NCI-H1694 (cell line): Measurements from ENCODE around the gene ZNF124.
"Not testable (repeated sequence)": the region's sequence is repeated elsewhere in the genome, so short reads cannot be mapped to it uniquely, and the experiment has no call there.

Experiments used
- DNase-seq: peaks from one replicate; lab custom pipeline; 2025; lab: John Stamatoyannopoulos, UW

Gene ZNF124

GRCh38 chr1:247171875-247172563 lies at the start of gene ZNF124:
TSS of gene ZNF124 (minus strand) at chr1:247172020. CDS start at chr1:247171877, 143 bp downstream.
- DNase-seq, result not testable (repeated sequence)

GRCh38 chr1:247220280-247220679 lies 48.5 kb upstream of the ZNF124 start:
- not testable (repeated sequence) for DNase-seq

DNA sequence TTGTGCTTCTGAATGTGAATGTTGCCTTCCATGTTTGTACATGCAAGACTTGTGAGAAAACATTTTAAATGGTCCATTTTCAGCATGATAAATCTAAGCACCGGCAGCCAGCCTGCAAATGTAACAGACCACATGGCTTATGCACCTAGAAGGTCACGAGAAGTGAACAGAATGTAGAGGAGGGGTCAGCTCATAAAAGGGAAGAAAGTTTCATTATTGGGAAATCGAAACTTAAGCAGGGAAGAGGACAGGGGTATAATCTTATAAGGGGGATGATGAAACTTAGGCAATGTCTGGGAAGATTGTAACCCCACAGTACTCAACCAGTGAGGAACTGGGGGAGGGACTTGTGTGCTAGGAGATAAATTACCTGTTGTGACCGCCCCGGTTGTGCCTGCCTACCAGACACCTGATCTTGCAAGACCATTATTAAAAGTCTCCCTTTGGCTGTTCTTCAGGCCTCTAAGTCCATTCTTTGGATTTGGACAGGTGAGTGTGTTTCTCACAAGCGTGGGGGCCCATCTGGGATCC lies 46.4 kb upstream of the ZNF124 start:
- no peak for DNase-seq

- no peak for DNase-seq
Observed at GRCh38 chr1:247216261-247216660, 44.4 kb upstream of the ZNF124 start.

- DNase-seq, result no peak
Observed at GRCh38 chr1:247212627-247213617, 41.1 kb upstream of the ZNF124 start.

DNA sequence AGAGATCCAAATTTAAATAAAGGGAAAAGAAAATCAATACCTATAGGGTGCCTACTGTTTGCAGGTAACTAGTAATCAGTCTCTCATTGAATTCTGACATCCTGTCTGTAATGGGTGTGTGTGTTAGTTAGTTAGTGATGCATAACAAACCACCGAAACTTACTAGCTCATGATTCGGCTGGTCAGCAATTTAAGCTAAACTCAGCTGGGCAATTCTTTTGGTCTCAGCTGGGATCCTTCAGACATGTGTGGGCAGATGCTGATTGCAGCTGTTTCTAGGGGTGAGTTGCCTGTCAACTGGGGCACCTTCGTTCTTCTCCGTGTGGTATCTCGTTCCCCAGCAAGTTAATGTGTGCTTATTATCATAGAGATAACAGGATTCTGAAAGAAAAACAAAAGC lies 40.2 kb upstream of the ZNF124 start:
- no peak for DNase-seq

- DNase-seq, result no peak
Observed at GRCh38 chr1:247211339-247211738, 39.5 kb upstream of the ZNF124 start.

- DNase-seq, result peak; percentile 94
Observed at GRCh38 chr1:247210376-247211117, 38.7 kb upstream of the ZNF124 start.

DNA sequence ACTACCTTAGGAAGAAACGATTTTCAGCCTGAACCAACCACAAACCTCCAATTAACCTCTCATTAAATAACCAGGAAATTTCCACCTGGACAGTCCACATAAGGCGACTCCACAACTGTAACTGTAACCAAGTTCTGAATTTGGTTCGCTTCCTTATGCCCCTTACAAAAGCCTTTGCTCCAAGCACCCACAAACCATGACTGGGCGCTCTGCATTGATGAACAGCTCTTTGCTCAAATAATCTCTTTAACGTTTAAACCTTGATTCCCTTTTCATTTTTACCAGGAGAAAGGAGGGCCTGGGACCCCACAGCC lies 38.2 kb upstream of the ZNF124 start:
- no peak for DNase-seq

- DNase-seq, result no peak
Observed at GRCh38 chr1:247209396-247209795, 37.6 kb upstream of the ZNF124 start.

DNA sequence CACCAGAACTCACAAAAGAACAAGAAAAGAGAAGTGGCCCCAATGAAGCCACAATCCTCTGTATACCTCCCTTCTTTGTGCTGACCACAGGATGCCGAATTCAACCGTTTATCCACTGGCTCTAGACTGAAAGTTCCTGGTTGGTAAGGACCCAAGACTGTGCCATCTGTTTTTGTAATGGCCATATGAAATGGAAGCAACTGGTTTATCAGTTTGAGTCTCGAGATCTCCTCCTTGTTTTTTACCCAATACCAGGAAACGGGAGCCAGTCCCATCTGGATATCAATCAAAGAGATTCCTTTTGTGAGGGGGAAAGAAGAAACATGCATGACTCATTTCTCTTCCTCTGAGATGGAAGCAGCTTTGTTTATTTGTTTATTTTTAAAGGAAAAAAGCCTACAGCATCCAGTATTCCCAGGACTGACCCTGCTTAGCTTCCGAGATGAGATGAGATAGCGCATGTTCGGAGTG lies 32.4 kb upstream of the ZNF124 start:
- no peak for DNase-seq

DNA sequence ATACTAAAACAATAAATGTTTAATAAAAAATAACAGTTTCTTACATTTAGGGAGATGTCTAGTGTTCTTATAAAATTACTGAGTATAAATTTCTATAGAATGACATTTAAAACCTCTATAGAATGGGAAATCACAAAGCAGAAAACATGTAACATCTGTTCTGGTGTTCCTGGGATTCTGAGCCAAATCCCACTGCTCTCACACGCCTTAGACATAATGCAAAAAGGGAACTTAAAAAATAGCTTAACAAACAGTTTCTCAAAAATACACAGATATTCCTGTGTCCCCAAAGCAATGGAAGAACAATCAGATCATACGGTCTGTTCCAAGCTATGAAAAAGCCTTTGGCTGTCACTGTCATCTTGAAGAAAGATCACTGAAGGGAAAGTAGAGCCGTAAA lies 27.0 kb upstream of the ZNF124 start:
- no peak for DNase-seq

GRCh38 chr1:247193958-247194357 lies 22.1 kb upstream of the ZNF124 start:
- no peak for DNase-seq

DNA sequence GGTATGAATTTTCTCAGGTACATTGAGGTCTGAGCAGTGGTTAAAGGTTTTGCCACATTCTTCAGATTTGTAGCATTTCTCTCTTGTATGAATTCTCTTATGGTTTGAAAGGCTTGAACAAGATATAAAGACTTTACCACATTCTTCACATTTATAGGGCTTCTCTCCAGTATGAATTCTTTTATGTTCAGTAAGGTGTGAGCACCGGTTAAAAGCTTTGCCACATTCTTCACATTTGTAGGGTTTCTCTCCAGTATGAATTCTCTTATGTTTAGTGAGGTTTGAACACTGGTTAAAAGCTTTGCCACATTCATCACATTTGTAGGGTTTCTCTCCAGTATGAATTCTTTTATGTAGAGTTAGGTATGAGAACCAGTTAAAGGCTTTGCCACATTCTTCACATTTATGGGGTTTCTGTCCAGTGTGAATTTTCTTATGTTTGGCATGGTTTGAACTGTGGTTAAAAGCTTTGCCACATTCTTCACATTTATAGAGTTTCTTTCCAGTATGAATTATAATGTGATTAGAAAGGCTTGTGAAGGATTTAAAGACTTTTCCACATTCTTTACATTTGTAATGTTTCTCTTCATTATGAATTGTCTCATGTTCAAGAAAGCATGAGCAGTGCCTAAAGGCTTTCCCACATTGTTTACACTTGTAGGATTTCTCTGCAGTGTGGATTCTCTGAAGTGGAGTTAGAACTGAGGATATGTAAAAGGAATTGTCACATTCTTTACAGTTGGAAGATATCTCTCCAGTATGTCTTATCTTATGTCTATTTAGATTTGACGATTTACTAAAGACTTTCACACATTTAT lies 18.4 kb upstream of the ZNF124 start:
- DNase-seq, result no peak

- no peak for DNase-seq
Observed at GRCh38 chr1:247185667-247186066, 13.8 kb upstream of the ZNF124 start.

DNA sequence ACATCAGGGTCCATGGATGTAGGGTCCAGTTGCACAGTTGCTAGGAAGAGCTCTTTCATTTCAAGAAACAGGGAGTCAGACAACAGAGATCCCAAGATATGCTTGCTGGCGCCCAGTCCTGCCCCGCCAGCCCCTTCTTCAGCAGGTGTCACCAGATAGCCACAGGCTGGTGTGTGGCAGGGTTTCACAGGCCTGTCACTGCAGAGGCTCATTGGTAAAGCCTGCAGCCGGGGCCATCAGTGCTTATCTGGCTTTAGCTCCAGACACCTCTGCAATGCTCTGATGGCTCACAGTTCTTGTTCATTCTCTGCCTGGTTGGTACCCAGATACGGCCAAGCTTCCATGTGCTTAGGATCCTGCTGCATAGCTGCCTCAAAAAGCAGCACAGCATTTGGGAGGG lies 12.4 kb upstream of the ZNF124 start:
- DNase-seq, result no peak

DNA sequence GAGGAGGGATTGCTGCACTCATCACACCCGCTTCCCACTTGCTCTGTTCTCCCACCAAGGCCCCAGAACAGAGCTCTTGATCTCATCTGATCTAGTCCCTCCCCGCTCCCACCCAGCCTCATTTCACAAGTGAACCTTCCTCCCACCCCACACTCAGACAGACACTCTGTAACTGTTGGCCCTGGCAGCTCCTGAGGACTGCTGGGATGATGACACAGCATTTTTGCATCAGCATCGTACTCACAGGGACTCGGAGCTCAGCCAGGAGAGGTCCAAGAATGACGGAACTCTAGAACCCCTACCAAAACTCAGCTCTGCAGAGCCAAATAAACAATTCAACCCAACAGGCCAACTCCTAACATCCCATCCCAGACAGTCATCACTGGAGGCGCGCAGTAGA lies 11.2 kb upstream of the ZNF124 start:
- no peak for DNase-seq

- no peak for DNase-seq
Observed at GRCh38 chr1:247180581-247180980, 8.8 kb upstream of the ZNF124 start.

DNA sequence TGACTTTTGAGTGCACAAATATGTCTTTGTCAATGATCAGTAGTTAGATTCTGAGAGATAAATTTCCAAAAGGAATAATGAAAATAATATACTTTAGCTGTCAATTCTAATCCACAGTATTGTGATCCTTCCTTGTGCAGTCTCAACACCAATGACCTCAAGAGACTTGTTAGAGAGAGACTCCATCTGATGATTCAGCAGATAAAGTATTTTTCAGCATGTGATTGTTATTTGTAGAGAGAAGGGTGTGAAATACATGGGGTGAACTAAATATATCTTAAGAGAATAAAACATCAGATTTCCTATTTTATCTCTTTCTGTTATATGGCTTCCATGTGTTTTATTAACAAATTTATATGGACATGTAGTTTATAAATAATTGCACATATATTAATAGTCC lies 5.9 kb upstream of the ZNF124 start:
- DNase-seq, result no peak

- DNase-seq, result no peak
Observed at GRCh38 chr1:247175458-247175857, 3.6 kb upstream of the ZNF124 start.

- no peak for DNase-seq
Observed at GRCh38 chr1:247173431-247173830, 1.6 kb upstream of the ZNF124 start.
